ENCODE data around the gene MS4A15.

Gene MS4A15

DNA sequence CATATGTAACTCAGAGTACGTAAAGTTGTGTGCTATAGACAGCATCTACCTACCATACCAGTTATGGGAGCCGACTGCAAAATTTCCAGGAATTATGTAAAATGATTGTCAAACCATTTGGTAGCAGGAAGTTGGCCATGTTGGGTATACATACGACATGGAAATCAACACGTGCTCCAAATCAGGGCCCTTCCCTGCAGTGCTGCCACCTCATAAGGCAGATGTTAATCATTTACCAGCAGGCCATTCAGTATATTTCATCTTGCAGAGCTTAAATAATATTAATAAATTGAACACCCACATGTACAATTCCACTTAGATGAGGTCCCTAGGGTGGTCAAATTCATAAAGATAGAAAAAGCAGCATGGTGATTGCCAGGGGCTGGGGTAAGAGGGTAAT lies 22.4 kb upstream of the MS4A15 start:
- TF ChIP-seq ZNF565 (CRISPR knock-in tag; conservative IDR thresholded peaks at IDR 0.05; ENCODE audit: low read depth) (no peak), RARB (CRISPR knock-in tag; IDR thresholded peaks at IDR 0.05) (no peak), ZFP30 (CRISPR knock-in tag; IDR thresholded peaks at IDR 0.05) (no peak), CSDC2 (CRISPR knock-in tag; IDR thresholded peaks at IDR 0.05) (no peak), TOX (CRISPR knock-in tag; IDR thresholded peaks at IDR 0.05; ENCODE audit: borderline replicate concordance) (no peak), SNAI2 (CRISPR knock-in tag; IDR thresholded peaks at IDR 0.05) (no peak), TCF4 (CRISPR knock-in tag; IDR thresholded peaks at IDR 0.05; ENCODE audit: borderline replicate concordance) (no peak), ZNF70 (CRISPR knock-in tag; IDR thresholded peaks at IDR 0.05) (no peak)
- TF ChIP-seq, protein P1, sequence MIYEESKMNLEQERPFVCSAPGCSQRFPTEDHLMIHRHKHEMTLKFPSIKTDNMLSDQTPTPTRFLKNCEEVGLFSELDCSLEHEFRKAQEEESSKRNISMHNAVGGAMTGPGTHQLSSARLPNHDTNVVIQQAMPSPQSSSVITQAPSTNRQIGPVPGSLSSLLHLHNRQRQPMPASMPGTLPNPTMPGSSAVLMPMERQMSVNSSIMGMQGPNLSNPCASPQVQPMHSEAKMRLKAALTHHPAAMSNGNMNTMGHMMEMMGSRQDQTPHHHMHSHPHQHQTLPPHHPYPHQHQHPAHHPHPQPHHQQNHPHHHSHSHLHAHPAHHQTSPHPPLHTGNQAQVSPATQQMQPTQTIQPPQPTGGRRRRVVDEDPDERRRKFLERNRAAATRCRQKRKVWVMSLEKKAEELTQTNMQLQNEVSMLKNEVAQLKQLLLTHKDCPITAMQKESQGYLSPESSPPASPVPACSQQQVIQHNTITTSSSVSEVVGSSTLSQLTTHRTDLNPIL (CRISPR knock-in tag; IDR thresholded peaks at IDR 0.05; ENCODE audit: low read depth) = no peak
- TF ChIP-seq, protein P2, sequence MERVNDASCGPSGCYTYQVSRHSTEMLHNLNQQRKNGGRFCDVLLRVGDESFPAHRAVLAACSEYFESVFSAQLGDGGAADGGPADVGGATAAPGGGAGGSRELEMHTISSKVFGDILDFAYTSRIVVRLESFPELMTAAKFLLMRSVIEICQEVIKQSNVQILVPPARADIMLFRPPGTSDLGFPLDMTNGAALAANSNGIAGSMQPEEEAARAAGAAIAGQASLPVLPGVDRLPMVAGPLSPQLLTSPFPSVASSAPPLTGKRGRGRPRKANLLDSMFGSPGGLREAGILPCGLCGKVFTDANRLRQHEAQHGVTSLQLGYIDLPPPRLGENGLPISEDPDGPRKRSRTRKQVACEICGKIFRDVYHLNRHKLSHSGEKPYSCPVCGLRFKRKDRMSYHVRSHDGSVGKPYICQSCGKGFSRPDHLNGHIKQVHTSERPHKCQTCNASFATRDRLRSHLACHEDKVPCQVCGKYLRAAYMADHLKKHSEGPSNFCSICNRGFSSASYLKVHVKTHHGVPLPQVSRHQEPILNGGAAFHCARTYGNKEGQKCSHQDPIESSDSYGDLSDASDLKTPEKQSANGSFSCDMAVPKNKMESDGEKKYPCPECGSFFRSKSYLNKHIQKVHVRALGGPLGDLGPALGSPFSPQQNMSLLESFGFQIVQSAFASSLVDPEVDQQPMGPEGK (CRISPR knock-in tag; IDR thresholded peaks at IDR 0.05; ENCODE audit: borderline replicate concordance) = no peak
- TF ChIP-seq, protein P3, sequence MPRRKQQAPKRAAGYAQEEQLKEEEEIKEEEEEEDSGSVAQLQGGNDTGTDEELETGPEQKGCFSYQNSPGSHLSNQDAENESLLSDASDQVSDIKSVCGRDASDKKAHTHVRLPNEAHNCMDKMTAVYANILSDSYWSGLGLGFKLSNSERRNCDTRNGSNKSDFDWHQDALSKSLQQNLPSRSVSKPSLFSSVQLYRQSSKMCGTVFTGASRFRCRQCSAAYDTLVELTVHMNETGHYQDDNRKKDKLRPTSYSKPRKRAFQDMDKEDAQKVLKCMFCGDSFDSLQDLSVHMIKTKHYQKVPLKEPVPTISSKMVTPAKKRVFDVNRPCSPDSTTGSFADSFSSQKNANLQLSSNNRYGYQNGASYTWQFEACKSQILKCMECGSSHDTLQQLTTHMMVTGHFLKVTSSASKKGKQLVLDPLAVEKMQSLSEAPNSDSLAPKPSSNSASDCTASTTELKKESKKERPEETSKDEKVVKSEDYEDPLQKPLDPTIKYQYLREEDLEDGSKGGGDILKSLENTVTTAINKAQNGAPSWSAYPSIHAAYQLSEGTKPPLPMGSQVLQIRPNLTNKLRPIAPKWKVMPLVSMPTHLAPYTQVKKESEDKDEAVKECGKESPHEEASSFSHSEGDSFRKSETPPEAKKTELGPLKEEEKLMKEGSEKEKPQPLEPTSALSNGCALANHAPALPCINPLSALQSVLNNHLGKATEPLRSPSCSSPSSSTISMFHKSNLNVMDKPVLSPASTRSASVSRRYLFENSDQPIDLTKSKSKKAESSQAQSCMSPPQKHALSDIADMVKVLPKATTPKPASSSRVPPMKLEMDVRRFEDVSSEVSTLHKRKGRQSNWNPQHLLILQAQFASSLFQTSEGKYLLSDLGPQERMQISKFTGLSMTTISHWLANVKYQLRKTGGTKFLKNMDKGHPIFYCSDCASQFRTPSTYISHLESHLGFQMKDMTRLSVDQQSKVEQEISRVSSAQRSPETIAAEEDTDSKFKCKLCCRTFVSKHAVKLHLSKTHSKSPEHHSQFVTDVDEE (CRISPR knock-in tag; IDR thresholded peaks at IDR 0.05) = no peak
- no peak for ATAC-seq

DNA sequence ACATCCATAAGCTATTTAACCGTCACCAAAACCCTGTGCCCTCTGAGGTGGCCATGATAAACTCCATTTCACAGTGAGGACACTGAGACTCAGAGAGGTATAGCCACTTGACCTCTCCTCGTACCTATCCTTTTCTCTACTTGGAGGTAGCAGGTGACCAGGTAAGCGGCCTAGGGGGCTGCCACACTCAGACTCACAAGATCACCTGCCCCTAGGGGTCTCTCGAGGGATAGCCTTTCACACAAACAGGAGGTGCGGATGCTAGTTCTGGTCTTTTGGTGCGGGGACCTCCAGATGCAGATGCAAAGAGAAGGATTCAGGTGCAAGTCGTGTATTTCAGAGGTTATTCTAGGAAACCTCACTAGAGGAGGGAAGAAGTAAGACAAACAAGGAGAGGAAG lies 17.6 kb upstream of the MS4A15 start:
- no peak for ATAC-seq
- TF ChIP-seq ZFP30 (CRISPR knock-in tag; IDR thresholded peaks at IDR 0.05) (no peak), RARB (CRISPR knock-in tag; IDR thresholded peaks at IDR 0.05) (no peak), PPARA (CRISPR knock-in tag; IDR thresholded peaks at IDR 0.05; ENCODE audit: borderline replicate concordance) (no peak), ARNTL (CRISPR knock-in tag; IDR thresholded peaks at IDR 0.05; ENCODE audit: borderline replicate concordance, low read depth) (no peak), ZC3H10 (CRISPR knock-in tag; IDR thresholded peaks at IDR 0.05) (no peak), TCF4 (CRISPR knock-in tag; IDR thresholded peaks at IDR 0.05; ENCODE audit: borderline replicate concordance) (no peak), ZFP3 (CRISPR knock-in tag; IDR thresholded peaks at IDR 0.05) (no peak), GLIS3 (CRISPR knock-in tag; IDR thresholded peaks at IDR 0.05) (no peak), CSDC2 (CRISPR knock-in tag; IDR thresholded peaks at IDR 0.05) (no peak), OSR1 (CRISPR knock-in tag; IDR thresholded peaks at IDR 0.05) (no peak), ZNF565 (CRISPR knock-in tag; conservative IDR thresholded peaks at IDR 0.05; ENCODE audit: low read depth) (no peak), BACH2 (CRISPR knock-in tag; IDR thresholded peaks at IDR 0.05; ENCODE audit: borderline replicate concordance) (no peak)
- TF ChIP-seq, protein P3 (CRISPR knock-in tag; IDR thresholded peaks at IDR 0.05) = no peak

DNA sequence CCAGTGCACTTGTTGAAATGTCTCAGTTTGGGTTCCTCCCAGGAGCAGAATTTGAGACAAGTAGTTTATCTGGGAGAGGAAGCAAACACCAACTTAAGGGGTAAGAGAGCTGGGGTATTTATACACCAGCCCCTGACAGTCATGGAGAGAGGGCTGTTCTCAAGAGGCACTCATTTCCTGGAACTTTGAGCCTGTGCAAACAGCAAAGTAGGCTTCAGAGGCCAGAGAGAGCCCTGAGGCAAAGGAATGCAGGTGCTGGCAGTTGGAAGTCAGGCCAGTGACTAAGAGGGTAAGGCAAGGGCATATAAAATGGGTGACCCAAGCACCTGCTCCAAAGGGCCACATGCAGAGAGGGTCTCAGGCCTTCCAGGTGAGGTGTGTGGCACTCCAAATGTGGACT lies 16.1 kb upstream of the MS4A15 start:
- ATAC-seq = no peak
- TF ChIP-seq SNAI2 (CRISPR knock-in tag; IDR thresholded peaks at IDR 0.05) = no peak
- no peak for TF ChIP-seq OSR1 (CRISPR knock-in tag; IDR thresholded peaks at IDR 0.05)
- no peak for TF ChIP-seq ARNTL (CRISPR knock-in tag; IDR thresholded peaks at IDR 0.05; ENCODE audit: borderline replicate concordance, low read depth)
- TF ChIP-seq ESRRG (CRISPR knock-in tag; IDR thresholded peaks at IDR 0.05) = no peak
- TF ChIP-seq TCF4 (CRISPR knock-in tag; IDR thresholded peaks at IDR 0.05; ENCODE audit: borderline replicate concordance) = no peak
- TF ChIP-seq BACH2 (CRISPR knock-in tag; IDR thresholded peaks at IDR 0.05; ENCODE audit: borderline replicate concordance) = no peak
- TF ChIP-seq, protein P2 (CRISPR knock-in tag; IDR thresholded peaks at IDR 0.05; ENCODE audit: borderline replicate concordance) = no peak
- TF ChIP-seq ZC3H10 (CRISPR knock-in tag; IDR thresholded peaks at IDR 0.05) = no peak
